Adrenal gland (tissue), 12 donors: ENCODE results near the gene BUD13. TPM values are rescaled to one million over a fixed set of nuclear protein-coding genes. Genes with fewer than 3 reads are reported as not detected.

Source experiments
- DNase-seq, 7 donors: peaks; one replicate each; pipeline ENCODE4 v3.0.0-alpha.2; 2019 to 2020
- H3K27ac ChIP-seq, 5 donors: fragments of 200-600 bp; sonication (generic) in 4 of 5; 1 replicate in 3 of 5; 2 replicates in 2 of 5; pipeline versions ENCODE4 v1.5.1 to v1.8.0; 2016 to 2020; ENCODE audit warnings: mild to moderate bottlenecking in 1 of 5
- H3K27me3 ChIP-seq: fragments of 200-600 bp; 2 replicates; pipeline ENCODE4 v1.8.0; 2021
- H3K36me3 ChIP-seq, 2 donors: fragments of 200-600 bp; replicated peaks in 1 of 2; 1 replicate in 1 of 2; 2 replicates in 1 of 2; pipeline versions ENCODE4 v1.5.1 to v1.8.0; 2018 to 2022
- H3K4me1 ChIP-seq, 2 donors: fragments of 200-600 bp; replicated peaks in 1 of 2; 1 replicate in 1 of 2; 2 replicates in 1 of 2; pipeline versions ENCODE4 v1.5.1 to v1.8.0; 2018 to 2021
- H3K4me3 ChIP-seq, 4 donors: fragments of 200-600 bp; sonication (generic) in 3 of 4; one replicate each; pipeline ENCODE4 v1.5.1; 2016 to 2018
- H3K9me3 ChIP-seq, 3 donors: fragments of 200-600 bp; sonication (generic) in 1 of 3; replicated peaks in 1 of 3; 1 replicate in 2 of 3; 2 replicates in 1 of 3; pipeline versions ENCODE4 v1.5.1 to v1.8.0; 2016 to 2021
- CTCF ChIP-seq, 6 experiments: fragments of 450-650 bp in 4 of 6; fragments of 200-600 bp in 2 of 6; sonication (generic) in 1 of 6; IDR thresholded peaks; 1 replicate in 5 of 6; 2 replicates in 1 of 6; pipeline versions ENCODE4 v1.5.1 to v1.8.0; 2016 to 2021; ENCODE audit warnings: antibody characterized with exemption in 6 of 6, mild to moderate bottlenecking in 2 of 6, moderate library complexity in 1 of 6
- POLR2A ChIP-seq, 2 donors: fragments of 450-650 bp; IDR thresholded peaks; one replicate each; pipeline ENCODE4 v1.6.1; 2017; ENCODE audit warnings: antibody characterized with exemption in 2 of 2, mild to moderate bottlenecking in 2 of 2, moderate library complexity in 1 of 2
- WGBS, 4 donors: extraction: QIAGEN DNeasy Blood & Tissue Kit in 2 of 4; methylation state at CpG; one replicate each; pipeline versions ENCODE4 v1.1.5 to v1.1.7; 2013 to 2017; 5-methylcytosine and 5-hydroxymethylcytosine counted together
- intact Hi-C, 2 donors: fragments of 100-400 bp; cut with DNase I; formaldehyde crosslinking; loops; one replicate each; pipeline versions ENCODE4 v1.14.1 to v1.15.0; 2022 to 2023
- polyA plus RNA-seq, 3 donors: library from polyadenylated mRNA; stranded (reverse); fragments of 200-250 nt in 2 of 3; fragments of 350-450 nt in 1 of 3; fragmentation: Illumina TruSeq in 1 of 3; extraction: RNeasy Lipid Tissue Mini Kit (QIAGEN cat#74804) in 1 of 3; gene quantifications; one replicate each; pipeline ENCODE4 v1.2.3, GENCODE V29; 2013 to 2014
- total RNA-seq, 9 donors: library from RNA; depleted of rRNA in 4 of 9; stranded (reverse); fragments of >200 nt in 4 of 9; fragments of 120-200 nt in 1 of 9; fragmentation: NEBNext Ultra II Directional in 1 of 9; extraction: Animal tissue kit (Norgen Biotek cat#: 25700) in 1 of 9; gene quantifications; one replicate each; pipeline versions ENCODE4 v1.1.0 to v1.2.4, GENCODE V29; 2013 to 2023
- donor health status: healthy with polysubstance abuse.
- donor health status: Bipolar disorder and iron deficiency.
- donor health status: DM: yes; HTN: yes; CAD: no.
- donor health status: DM: no; HTN: no; CAD: no.
- donor health status: DM: no; HTN: no; CAD: no.
- donor health status: DM: yes; HTN: yes; CAD: no.

Gene BUD13
- total and polyA plus RNA-seq, 12 donors: 7.5 to 20.4 (median 11.4) TPM

DNA sequence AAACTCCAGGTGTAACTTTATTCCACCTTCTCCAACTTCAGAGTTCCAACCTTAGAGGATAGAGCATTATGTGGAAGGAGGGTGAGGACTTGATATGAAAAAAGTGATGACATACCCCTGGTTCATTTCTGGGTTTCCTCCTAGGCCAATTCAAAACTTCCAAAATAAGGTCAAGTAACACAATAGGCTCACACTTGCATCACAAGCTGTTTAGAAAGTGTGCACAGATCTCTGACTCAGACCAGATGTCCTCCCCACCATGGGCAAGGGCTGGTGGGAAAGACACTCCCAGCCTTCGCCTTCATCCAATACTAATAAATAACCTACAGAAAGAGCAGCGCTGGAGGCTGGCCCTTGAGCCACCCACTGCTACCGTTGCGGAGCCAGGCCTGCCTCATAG, 5.8 kb upstream of the BUD13 start:
- H3K36me3 ChIP-seq: peaks cover 0 to 68% of the 10 kb centered on the region in 2 donors
- DNase-seq: no peak
- 95 to 97% (median 97%) methylated on average over 4 of the region's 4 CpGs for WGBS, 4 donors
- intact Hi-C loops: no loop called here
- H3K4me1 ChIP-seq: peaks cover 2 to 7% of the 10 kb centered on the region in 2 donors
- H3K9me3 ChIP-seq: no peaks in the 10 kb centered on the region
- no peak overlapping the region for H3K27ac ChIP-seq
- no peaks in the 10 kb centered on the region for H3K27me3 ChIP-seq
- TF ChIP-seq POLR2A (IDR thresholded peaks at IDR 0.05) (no peak), CTCF (IDR thresholded peaks at IDR 0.05) (no peak)
- H3K4me3 ChIP-seq: no peak overlapping the region

DNA sequence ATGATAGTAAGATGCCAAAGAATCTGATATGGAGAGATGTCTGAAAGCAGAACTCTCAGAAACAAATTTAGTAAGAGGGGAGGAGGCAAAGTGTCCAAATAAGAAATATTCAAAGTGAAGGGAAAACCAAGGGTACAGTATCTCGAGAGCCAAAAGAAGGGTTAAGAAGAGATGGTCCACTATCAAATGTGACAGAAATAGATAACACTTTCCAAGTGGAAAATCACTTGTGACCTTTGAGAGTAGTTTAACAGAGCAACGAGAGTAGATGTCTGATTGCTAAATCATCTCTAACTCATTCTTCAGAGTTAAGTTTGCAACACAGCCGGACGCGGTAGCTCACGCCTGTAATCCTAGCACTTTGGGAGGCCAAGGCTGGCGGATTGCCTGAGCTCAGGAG, 4.3 kb upstream of the BUD13 start:
- H3K4me3 ChIP-seq: no peak overlapping the region
- TF ChIP-seq POLR2A (IDR thresholded peaks at IDR 0.05): no peak
- TF ChIP-seq CTCF (IDR thresholded peaks at IDR 0.05): no peak
- no peak for DNase-seq
- H3K9me3 ChIP-seq: no peaks in the 10 kb centered on the region
- intact Hi-C loops: no loop called here
- H3K27me3 ChIP-seq: no peaks in the 10 kb centered on the region
- H3K4me1 ChIP-seq: peaks cover 7 to 11% of the 10 kb centered on the region in 2 donors
- peaks cover 0 to 53% of the 10 kb centered on the region in 2 donors for H3K36me3 ChIP-seq
- no peak overlapping the region for H3K27ac ChIP-seq
- 80 to 83% (median 81%) methylated on average over 7 of the region's 7 CpGs for WGBS, 4 donors

- Histone ChIP-seq H3K36me3 (peaks cover 0 to 48% of the 10 kb centered on the region in 2 donors), H3K4me1 (peaks cover 12 to 16% of the 10 kb centered on the region in 2 donors), H3K27me3 (no peaks in the 10 kb centered on the region), H3K9me3 (no peaks in the 10 kb centered on the region), H3K27ac (no peak overlapping the region), H3K4me3 (no peak overlapping the region)
- intact Hi-C loops: no loop called here
- DNase-seq: no peak
- no peak for TF ChIP-seq CTCF (IDR thresholded peaks at IDR 0.05)
- no peak for TF ChIP-seq POLR2A (IDR thresholded peaks at IDR 0.05)
These were observed 3.8 kb upstream of the BUD13 start for GRCh38 chr11:116776522-116776984.

DNA sequence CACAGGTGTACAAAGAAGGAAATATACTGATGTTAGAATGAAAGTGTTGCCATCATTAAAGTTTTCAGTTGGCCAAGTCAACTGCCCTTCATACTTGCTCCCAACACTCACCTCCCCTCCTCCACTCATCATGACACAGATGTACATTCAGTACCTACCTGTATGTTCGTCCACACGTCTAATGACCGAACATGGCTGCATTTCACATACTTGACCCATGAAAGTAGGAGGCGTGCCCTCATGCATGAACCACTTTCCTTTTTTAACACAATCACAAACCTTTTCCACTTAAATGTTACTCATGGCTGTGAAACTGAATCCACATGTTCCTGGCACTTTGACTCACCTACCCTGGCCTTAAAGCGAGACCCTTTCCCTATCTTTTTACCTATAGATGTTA, 3.2 kb upstream of the BUD13 start:
- TF ChIP-seq CTCF (IDR thresholded peaks at IDR 0.05) (no peak), POLR2A (IDR thresholded peaks at IDR 0.05) (no peak)
- no peak overlapping the region for H3K4me3 ChIP-seq
- H3K9me3 ChIP-seq: no peaks in the 10 kb centered on the region
- 85 to 97% (median 91%) methylated on average over 5 of the region's 5 CpGs for WGBS, 4 donors
- no peaks in the 10 kb centered on the region for H3K27me3 ChIP-seq
- peaks cover 0 to 43% of the 10 kb centered on the region in 2 donors for H3K36me3 ChIP-seq
- DNase-seq: no peak
- H3K4me1 ChIP-seq: peaks cover 16 to 21% of the 10 kb centered on the region in 2 donors
- intact Hi-C loops: no loop called here
- no peak overlapping the region for H3K27ac ChIP-seq
